Measurements from ENCODE around the gene TMEM205.

DNA sequence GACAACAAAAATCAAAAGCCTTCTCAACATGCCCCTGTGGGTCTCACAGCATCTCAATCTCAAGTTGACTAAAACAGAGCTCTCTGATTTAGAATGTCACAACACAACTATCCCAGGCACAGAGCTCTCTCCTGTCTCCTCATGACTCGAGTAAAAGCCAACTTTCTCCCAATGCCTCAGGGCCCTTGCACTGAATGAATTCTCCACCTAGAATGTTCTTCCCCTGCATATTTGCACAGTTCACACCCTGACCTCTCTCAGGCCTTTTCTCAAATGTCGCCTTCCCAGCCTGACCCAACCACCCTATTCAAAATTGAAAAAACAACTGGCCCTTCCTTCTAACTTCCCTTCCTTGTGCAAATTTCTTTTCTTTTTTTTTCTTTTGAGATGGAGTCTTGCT lies 24.7 kb upstream of the TMEM205 start:
- TF ChIP-seq, protein P1, sequence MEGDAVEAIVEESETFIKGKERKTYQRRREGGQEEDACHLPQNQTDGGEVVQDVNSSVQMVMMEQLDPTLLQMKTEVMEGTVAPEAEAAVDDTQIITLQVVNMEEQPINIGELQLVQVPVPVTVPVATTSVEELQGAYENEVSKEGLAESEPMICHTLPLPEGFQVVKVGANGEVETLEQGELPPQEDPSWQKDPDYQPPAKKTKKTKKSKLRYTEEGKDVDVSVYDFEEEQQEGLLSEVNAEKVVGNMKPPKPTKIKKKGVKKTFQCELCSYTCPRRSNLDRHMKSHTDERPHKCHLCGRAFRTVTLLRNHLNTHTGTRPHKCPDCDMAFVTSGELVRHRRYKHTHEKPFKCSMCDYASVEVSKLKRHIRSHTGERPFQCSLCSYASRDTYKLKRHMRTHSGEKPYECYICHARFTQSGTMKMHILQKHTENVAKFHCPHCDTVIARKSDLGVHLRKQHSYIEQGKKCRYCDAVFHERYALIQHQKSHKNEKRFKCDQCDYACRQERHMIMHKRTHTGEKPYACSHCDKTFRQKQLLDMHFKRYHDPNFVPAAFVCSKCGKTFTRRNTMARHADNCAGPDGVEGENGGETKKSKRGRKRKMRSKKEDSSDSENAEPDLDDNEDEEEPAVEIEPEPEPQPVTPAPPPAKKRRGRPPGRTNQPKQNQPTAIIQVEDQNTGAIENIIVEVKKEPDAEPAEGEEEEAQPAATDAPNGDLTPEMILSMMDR (IDR thresholded peaks at IDR 0.05): no peak
- TF ChIP-seq POLR2AphosphoS5 (IDR thresholded peaks at IDR 0.05): no peak
- TF ChIP-seq POLR2A (IDR thresholded peaks at IDR 0.05): no peak

Measured in sigmoid colon (tissue), 4 donors.